SH-SY5Y (cell line): ENCODE measurements around the gene PARVB.

Source experiments
- GATA2 ChIP-seq: IDR thresholded peaks from 2 replicates; pipeline ENCODE4 v1.6.1; 2011; ENCODE audit warnings: mild to moderate bottlenecking, low read depth, low read length
- GATA3 ChIP-seq: IDR thresholded peaks from 2 replicates; pipeline ENCODE4 v1.6.1; 2011; ENCODE audit warnings: low read depth, mild to moderate bottlenecking, low read length, moderate library complexity

DNA sequence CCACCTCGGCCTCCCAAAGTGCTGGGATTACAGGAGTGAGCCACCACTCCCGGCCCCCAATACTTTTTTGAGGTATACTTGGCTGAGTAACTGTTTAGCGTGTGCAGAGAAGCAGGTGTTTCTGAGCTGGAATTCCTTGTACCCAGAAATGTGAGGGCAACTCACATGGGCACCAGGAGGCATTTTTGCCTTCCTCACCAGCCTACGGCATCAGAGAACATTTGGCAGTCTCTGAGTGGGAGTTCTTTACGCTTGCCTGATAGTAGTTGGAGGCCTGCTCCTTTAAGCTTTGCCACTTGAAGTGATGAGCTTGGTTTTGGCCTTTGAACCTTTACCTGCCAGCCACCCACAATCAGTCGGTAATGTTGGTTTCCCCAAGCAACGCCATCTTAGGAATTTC is 9.2 kb downstream of the PARVB start:
- TF ChIP-seq GATA2 = no peak
- TF ChIP-seq GATA3 = no peak
